Left forelimb (tissue), 1 donor: ENCODE measurements around the gene CKMT1A.

Source experiments
- DNase-seq: peaks from one replicate; pipeline ENCODE4 v3.0.0-alpha.2; 2018; ENCODE audit warnings: low spot score

CKMT1A gene

DNA sequence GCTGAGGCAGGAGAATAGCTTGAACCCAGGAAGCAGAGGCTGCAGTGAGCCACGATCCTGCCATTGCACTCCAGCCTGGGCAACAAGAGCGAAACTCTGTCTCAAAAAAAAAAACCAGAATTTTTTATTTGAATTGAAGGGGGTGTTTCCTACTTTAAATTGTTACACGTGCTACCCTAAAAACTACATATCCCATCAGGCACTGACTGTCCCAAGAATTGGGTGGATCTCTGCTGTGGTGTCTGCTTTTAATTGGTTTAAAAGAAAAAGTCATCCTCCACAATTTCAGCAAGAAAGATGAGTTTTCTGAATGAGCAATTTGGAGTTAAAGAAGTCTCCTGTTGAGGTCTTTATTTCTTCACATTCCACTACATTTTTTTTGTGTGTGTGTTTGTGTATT, 54.7 kb downstream of the CKMT1A start:
- no peak for DNase-seq
